Stimulated activated CD4-positive, alpha-beta T cell treated with anti-CD3 and anti-CD28 coated beads, Interleukin-15, amount 100 ng/mL, for 48 hours (primary cell): Measurements from ENCODE around the gene GNAQ.
"Not testable (repeated sequence)": the region's sequence is repeated elsewhere in the genome, so short reads cannot be mapped to it uniquely, and the experiment has no call there.

Source experiments
- DNase-seq, 2 donors: peaks; one replicate each; pipeline ENCODE4 v3.0.0-alpha.2; 2020; ENCODE audit warnings: low read depth in 2 of 2

The GNAQ gene

DNA sequence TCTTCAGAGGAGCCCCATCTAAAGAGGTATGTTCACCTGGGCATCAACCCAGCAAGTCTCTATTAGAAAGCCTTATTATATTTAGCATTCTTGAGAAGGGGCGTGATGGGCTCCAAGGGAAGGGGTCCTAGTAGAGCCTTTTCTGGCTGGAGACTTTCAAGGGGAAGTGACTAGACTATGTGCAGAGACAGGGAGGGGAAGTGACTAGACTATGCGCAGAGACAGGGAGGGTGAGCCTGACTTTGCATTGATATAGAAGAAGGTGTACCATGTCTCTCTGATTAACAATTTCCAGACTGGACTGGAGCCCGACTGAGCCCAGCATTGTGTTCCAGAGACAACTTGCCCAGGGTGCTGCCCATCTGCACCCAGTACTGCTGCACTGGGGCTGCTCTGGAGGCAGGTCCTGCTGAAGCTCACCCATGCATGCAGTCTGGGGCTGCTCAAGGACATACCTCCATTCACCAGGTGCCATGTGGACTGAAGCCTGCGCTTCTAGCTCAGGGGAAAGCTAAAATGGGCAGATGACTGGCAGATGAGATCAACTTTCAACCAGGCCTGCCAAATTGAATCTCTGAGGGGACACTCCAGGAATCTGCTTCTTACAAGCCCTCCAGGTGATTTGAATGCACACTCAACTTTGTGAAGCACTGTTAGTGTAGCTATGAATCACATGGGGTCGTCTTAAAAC, 300.5 kb downstream of the GNAQ start:
- no peak for DNase-seq

DNA sequence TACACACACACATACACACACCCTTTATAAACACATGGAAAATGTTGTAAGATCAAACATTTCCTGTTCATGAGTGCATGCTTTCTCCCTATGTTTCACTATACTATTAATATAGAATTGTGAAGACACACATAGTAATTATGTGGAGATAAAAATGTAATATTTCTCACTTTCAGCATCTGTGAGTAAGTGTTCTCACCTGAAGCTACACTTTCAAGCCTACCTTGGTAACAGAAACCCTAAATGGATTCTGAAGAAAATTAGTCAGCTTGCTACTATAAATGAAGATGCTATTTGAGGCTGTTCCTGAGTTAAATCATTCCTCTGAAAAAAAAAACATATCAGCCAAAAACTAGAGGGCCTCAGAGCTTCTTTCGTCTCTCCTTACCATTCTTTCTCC, 302.4 kb downstream of the GNAQ start:
- DNase-seq = no peak

DNA sequence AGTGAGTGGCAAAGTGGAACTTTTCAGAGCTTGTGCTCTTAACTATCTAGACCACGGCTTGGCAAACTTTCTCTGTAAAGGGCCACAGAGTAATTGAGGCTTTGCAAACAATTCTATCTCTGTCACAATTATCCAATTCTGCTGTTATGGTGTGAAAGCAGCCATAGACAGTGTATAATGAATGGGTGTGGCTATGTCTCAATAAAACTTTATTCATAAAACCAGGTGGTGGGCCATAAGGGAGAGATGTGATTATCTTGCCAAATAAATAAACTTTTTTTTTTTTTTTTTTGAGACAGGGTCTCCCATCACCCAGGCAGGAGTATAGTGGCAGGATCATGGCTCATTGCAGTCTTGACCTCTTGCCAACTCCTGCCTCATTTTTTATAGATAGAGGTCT, 304.8 kb downstream of the GNAQ start:
- no peak for DNase-seq

DNA sequence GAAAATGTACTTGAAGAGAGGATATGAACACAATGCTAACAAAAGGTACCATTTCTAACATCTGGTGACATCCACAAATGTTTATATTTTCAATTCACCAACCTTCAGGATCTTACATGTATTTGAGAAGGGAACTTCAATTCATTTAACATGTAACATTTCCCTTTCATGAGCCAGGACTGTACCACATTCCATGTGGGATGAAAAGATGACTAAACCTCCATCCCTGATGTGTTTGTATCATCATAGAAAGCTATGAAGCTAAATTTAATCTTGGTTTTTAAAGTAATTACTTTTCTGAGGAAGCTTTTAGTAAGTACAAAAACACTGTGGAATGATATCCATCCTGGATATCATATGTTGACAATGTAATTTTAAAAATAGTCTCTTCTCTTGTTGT, 305.3 kb downstream of the GNAQ start:
- DNase-seq = no peak

DNA sequence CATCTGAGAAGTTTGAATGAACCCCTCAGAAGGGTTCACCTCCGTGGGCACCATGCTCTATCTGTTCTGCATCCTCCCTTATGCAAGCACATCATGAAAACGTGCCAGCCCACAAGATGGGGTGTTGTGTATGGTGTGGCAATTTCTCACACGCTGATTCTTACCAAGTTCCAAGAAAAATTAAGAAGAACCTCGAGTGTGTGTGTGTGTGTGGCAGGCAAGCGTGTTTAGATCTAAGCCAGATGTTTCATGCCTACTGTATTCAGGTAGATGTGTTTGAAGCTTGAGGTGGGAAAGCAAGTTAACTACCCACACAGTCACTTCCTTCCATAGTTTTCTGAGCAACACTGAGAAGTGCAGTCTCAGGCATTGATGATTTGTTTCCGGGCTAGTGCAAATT, 305.8 kb downstream of the GNAQ start:
- DNase-seq = peak; percentile 18 to 19

DNA sequence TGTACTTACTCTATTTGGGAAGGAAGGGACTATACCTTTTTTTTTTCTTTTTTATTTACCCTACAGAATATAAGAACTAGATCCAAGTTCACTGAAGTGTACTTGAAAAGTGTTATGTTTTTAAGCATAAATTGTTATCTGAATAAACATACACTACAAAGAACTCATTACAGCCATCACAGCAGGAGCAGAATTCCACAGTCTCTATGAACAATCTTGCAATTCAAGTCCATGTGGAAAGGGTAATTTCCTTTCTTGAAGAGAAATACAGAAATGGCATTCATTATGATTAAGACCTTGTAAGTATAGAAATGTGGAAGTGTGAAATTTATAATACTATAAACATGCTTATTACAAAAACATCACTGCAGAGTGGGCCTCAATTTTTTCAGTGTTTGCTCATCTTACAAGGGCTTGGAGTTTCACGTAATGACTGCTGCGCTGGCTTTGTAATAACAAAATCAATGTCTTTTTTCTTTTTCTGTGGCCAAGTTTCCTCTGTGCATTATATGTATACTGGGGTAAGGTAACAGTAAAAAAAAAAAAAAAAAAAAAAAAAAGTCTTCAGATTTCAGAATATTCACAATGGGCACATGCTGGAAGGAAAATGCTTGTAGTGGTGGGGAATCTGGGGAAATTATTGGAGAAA, 306.4 kb downstream of the GNAQ start:
- DNase-seq = no peak

DNA sequence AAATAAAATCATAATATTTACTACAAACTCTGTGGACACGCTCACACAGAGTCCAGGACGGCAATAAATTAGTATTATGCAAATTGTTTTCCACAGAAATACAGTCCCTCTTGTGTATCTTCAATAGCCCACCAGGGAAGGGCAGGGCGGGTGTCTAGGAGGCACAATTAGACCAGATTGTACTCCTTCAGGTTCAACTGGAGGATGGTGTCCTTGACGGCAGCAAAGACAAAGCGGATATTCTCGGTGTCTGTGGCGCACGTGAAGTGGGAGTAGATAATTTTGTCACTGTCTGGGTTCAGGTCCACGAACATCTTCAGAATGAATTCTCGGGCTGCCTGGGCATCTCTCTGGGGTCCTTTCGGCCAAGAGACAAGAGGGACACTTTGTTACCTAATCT, 310.5 kb downstream of the GNAQ start:
- not testable (repeated sequence) for DNase-seq

DNA sequence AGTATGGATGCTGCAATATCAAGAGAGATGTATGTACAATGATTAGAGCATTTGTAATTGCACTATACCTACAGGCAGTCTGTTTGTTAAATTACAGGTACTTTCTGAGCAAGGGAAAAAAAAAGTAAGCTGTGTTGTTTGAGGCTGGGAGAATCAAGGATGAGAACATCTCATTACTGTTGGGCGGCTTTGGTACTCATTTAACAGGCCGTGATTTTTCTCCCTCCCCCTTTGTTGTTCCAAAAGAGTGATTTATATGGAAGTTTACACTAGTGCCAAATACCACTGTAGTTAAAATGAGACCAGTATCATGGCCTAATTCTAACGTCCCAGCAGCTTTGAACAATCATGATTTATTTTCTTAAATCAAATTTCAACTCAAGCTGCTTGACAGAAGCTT, 312.3 kb downstream of the GNAQ start:
- no peak for DNase-seq

DNA sequence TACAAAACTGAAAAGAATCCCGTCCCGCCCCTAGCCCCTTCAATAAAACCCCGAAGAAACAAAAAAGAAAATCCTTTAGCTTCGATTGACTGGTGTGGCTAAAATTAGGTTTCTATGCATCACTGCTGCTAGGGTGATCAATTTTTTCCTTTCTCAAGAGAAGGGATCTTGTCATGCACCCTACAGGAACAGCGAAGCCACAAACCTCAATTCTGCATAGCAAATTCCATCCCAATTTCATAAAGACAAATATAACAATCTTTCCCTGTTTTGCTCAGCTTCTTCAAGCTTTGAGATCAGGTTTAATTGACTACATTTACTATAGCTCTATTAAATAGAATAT, 313.3 kb downstream of the GNAQ start:
- not testable (repeated sequence) for DNase-seq

DNA sequence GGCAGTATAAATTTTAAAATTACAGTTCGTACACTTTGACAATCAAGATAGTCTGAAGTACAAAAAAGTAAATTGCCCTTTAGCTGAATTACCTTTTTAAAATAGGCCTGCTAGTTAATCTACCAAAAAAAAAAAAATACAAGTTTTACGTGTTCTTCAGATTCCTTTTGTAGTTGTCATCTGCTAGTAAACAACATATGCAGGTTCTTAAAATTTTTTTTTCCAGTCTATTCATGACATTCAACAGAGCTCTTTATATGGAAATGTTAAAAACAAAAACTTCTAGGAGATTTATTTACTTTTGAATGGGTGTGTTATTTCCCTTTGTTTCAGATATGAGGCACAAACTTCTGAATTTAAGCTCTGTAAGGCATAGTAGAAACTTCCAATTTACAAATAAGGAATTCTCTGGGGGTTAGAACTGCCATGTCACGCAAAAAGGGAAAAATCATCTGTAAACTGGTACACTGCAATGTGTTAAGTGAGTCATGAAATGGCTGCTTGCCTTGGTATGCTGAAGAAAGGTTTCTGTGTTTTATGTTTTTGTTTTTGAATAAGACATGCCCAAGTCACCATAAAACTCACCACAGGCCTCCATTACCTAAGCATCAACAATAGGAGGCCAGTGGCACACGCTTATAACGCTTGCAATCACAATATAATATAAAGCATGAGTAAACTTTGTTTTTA, 313.9 kb downstream of the GNAQ start:
- not testable (repeated sequence) for DNase-seq

DNA sequence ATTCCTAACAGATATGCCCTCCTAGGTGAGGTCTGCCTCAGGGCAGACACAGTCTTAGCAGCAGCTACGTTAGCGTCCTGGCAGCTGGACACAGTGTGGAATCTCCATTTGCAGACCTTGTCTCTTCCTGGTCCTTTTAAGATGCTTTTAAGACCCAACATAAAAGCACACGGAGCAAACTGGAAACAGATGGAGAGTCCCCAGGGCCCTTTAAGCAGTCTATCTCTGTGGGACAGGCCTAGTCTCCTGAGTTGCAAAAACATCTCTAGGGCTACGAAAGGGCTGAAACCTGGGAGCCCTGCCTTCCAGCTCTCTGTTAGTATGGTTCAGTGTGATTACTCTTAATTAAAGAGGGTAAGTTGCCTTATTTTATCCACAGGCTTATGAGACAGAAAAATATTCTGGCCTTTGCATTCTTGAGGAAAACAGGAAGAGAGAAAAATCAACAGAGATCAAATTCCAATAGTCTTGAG, 317.5 kb downstream of the GNAQ start:
- no peak for DNase-seq

DNA sequence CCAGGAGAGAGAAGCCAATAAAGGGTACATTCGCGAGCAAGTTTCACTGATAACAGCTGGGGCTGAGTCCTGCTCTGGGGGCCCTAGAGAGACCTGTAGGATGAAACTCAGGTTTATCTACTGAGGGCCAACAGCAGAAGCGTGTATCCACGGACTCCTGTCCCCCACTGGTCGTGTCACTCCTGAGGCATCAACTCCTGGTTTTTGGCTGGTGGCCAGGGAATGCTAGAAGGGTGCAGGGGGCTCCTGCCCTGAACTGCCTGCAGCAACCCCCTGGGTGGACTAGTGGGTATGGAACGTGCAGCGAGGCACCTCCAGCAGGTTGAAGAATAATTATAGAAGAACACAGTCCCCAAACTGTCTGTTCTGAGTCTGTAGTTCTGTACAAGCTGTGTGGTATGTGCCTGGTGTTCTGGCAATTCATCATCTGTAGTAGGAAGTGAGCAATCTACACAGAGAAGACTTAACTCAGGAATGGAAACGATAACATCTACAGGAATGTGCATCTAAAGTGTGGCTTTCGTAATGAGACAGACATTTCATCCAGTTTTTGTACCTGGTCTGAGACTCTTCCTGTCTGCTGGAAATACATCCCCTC, 319.0 kb downstream of the GNAQ start:
- no peak for DNase-seq

DNA sequence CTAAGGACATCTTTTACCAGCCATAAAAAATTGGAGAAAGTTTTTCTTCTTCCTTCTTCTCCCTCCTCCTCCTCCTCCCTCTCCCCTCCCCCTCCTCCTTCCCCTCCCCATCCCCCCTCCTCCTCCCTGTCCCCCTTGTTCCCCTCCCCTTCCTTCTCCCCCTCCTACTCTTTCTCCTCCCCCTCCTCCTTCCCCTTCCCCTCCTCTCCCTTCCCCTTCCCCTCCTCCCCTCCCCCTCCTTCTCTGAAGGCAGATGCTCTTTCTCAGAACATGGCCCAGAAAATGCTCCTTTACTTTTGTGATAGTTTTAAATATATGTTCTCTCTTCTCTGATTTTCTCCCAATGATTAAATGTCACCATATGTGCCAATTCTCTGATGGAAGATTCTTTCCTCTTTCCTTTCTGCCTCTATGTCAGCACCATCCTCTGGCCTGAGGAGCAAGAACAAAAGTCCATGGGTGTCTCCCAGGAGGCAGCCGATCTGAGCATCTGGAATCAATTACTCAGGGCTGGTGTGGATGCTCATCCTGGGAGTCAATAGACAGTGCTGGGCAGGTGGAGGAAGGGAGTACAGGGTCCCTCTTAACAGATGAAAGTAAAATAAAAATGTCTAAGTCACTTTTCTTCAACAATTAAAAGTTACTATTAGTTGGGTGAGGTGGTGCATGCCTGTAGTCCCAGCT, 320.5 kb downstream of the GNAQ start:
- DNase-seq = no peak

DNA sequence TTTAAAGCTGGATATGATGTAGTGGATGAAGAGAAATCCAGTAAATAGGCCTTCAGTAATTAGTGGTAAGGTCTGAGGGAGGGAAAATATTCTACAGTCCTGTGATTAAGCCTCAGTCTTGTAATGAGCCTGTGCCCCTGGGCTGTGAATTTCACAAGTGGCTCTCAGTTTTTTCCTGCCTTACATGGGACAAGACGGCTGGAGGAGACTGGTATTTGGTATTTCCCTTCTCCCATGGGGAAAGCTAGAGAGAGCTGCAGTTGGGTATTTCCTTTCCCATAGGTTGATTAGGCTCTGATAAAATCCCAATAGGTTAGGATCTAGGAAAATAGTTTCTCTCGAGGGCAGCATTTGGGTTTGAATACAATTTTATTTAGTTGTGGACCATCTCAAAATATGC, 321.3 kb downstream of the GNAQ start:
- DNase-seq = no peak

DNA sequence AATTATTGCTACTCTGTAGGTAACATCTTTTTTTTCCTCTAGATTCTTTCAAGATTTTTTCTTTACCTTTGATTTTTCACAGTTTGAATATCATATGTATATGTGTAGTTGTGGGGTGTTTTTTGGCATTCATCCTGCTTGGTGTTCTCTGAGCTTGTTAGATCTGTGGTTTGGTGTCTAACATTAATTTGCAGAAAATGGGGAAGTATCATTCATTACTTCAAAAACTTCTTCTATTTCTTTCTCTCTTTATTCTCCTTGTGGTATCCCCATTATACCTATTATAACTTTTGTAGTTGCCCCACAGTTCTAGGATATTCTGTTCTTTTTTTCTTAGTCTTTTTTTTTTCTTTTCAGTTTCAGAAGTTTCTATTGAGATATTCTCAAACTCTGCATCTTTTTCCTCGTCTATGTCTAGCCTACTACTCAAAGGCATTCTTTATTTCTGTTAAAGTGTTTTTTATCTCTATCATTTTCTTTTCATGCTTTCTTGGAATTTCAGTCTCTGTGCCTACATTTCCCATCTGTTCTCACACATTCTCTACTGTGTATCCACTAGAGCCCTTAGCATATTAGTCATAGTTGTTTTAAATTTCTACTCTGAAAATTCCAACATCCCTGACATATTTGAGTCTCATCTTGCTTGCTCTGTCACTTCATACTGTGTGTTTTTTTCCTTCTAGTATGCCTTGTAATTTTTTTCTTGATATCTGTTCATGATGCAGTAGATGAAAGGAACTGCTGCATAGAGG, 323.4 kb downstream of the GNAQ start:
- no peak for DNase-seq

DNA sequence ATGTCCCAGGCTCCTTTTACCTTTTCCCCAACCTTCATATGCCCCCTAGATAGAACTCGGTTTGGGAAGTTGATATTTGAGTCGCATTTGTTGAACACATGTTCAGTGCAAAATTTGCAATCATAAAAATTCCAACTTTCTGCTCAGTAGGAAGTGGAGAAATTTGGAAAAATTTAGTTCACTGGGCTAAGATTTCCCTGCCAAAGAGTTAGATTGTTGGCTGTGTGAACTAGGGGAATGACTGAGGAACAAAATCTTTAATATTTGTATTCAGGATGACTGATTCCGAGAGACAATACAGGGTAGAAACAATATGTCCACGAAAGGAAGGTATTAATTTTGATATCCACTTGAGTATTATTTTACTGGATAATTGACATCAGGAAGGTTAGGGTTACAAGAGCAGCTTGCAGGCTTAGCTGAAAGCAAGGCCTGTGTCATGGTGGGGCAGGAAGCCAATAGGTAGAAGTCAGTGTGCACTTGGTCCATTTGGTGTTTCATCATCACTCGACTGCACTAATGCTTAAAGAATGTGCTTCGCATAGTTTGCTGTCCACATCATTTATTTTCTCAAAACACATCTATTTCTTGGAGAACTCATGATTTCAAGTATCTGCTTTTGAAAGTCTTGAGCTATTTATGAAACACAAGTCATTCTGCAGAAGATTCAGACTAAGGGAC, 324.1 kb downstream of the GNAQ start:
- no peak for DNase-seq

DNA sequence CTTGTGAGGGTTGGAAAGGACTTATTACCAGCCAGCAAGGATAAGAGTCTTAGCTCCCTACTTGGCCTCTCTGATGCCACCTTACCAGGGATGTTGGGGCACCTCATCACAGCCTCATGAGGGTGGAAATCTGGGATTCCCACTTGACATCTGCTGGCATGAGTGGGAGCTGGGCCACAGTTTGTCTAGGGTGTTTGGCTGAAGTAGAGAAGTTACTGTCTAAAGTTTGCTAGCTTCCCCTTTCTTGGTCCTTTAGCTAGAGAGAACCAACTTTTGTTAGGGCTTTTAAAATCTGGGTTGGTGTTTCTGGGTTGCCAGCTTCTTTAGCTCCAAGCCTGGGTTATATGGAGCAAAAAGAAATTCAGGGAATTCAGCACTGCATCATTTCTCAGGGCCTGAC, 326.0 kb downstream of the GNAQ start:
- DNase-seq = no peak

DNA sequence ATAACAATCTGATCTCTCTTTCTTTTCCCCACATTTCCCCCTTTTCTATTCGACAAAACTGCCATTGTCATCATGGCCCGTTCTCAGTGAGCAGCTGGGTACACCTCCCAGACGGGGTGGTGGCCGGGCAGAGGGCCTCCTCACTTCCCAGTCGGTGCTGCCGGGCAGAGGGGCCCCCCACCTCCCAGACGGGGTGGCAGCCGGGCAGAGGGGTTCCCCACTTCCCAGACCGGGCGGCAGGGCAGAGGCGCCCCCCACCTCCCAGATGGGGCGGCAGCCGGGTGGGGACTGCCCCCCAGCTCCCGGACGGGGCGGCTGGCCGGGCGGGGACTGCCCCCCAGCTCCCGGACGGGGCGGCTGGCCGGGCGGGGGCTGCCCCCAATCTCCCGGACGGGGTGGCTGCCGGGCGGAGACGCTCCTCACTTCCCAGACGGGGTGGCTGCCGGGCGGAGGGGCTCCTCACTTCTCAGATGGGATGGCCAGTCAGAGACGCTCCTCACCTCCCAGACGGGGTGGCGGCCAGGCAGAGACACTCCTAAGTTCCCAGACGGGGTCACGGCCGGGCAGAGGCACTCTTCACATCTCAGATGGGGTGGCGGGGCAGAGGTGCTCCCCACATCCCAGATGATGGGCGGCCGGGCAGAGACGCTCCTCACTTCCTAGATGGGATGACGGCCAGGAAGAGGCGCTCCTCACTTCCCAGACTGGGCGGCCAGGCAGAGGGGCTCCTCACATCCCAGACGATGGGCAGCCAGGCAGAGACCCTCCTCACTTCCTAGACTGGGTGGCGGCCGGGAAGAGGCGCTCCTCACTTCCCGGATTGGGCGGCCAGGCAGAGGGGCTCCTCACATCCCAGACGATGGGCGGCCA, 328.9 kb downstream of the GNAQ start:
- DNase-seq = not testable (repeated sequence)

DNA sequence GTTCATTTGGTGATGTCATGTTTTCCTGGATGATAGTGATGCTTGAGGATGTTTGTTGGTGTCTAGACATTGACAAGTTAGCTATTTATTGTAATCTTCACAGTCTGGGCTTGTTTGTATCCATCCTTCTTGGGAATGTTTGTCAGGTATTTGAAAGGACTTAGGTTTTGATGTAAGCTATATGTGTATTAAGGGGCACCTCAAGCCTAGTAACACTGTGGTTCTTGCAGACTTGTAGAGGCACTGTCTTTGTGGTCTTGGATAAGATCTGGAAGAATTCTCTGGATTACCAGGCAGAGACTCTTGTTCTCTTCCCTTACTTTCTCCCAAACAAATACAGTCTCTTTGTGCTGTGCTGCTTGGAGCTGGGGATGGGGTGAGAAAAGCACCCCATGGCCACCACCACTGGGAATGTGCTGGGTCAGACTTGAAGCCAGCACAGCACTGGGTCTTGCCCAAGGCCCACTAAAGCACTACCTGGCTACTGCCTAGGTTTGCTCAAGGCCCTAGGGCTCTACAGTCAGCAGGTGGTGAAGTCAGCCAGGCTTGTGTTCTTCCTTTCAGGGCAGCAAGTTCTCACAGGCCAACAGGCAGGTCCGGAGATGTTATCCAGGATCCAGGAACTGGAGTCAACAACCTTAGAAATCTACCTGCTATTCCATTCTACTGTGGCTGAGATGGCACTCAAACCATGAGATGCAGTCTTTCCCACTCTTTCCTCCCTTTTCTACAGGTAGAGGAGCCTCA, 334.2 kb downstream of the GNAQ start:
- DNase-seq = no peak
